ENCODE measurements around the gene C1QL3. TPM values are rescaled to one million over a fixed set of nuclear protein-coding genes. Genes with fewer than 3 reads are reported as not detected.
A peak's percentile ranks its signal among the peaks of the same experiment; 100 is the strongest.

The C1QL3 gene
- total RNA-seq, 1 donor, result not detected

- DNase-seq (ENCODE audit: low read depth), result no peak
- TF ChIP-seq CTCF (IDR thresholded peaks at IDR 0.05; ENCODE audit: insufficient read depth, low read depth, low read length), result no peak
- no peak overlapping the region for H3K4me3 ChIP-seq (ENCODE audit: low read depth, low read length)
Measured at GRCh38 chr10:16547973-16548372, 26.3 kb upstream of the C1QL3 start.

- H3K4me3 ChIP-seq (ENCODE audit: low read depth, low read length), result no peak overlapping the region
- peak; percentile 82 for TF ChIP-seq CTCF (IDR thresholded peaks at IDR 0.05; ENCODE audit: insufficient read depth, low read depth, low read length)
- peak; percentile 45 for DNase-seq (ENCODE audit: low read depth)
Measured at GRCh38 chr10:16545116-16545736, 23.5 kb upstream of the C1QL3 start.

- H3K4me3 ChIP-seq (ENCODE audit: low read depth, low read length), result no peak overlapping the region
- no peak for TF ChIP-seq CTCF (IDR thresholded peaks at IDR 0.05; ENCODE audit: insufficient read depth, low read depth, low read length)
- DNase-seq (ENCODE audit: low read depth), result no peak
Measured at GRCh38 chr10:16544591-16544990, 22.9 kb upstream of the C1QL3 start.

GRCh38 chr10:16544099-16544498 is 22.4 kb upstream of the C1QL3 start:
- no peak for DNase-seq (ENCODE audit: low read depth)
- H3K4me3 ChIP-seq (ENCODE audit: low read depth, low read length), result no peak overlapping the region
- TF ChIP-seq CTCF (IDR thresholded peaks at IDR 0.05; ENCODE audit: insufficient read depth, low read depth, low read length), result no peak

- DNase-seq (ENCODE audit: low read depth), result no peak
- no peak for TF ChIP-seq CTCF (IDR thresholded peaks at IDR 0.05; ENCODE audit: insufficient read depth, low read depth, low read length)
- no peak overlapping the region for H3K4me3 ChIP-seq (ENCODE audit: low read depth, low read length)
Measured at GRCh38 chr10:16536155-16536554, 14.5 kb upstream of the C1QL3 start.

GRCh38 chr10:16529853-16530252 is 8.2 kb upstream of the C1QL3 start:
- no peak for TF ChIP-seq CTCF (IDR thresholded peaks at IDR 0.05; ENCODE audit: insufficient read depth, low read depth, low read length)
- no peak overlapping the region for H3K4me3 ChIP-seq (ENCODE audit: low read depth, low read length)
- peak; percentile 14 for DNase-seq (ENCODE audit: low read depth)

GRCh38 chr10:16527452-16527851 is 5.8 kb upstream of the C1QL3 start:
- no peak for TF ChIP-seq CTCF (IDR thresholded peaks at IDR 0.05; ENCODE audit: insufficient read depth, low read depth, low read length)
- H3K4me3 ChIP-seq (ENCODE audit: low read depth, low read length), result no peak overlapping the region
- no peak for DNase-seq (ENCODE audit: low read depth)

Measured in fibroblast of villous mesenchyme (primary cell).